D721Med (cell line): ENCODE data around the gene SP140L.
"Not testable (repeated sequence)": the region's sequence is repeated elsewhere in the genome, so short reads cannot be mapped to it uniquely, and the experiment has no call there.

Experiments used
- DNase-seq: peaks from one replicate; pipeline ENCODE4 v3.0.0; 2011; ENCODE audit warnings: low spot score; ENCODE audit not compliant: insufficient read length
- FAIRE-seq: peaks from 2 replicates; lab custom pipeline; 2011; peaks lifted over from hg19 to GRCh38; lab: Jason Lieb, UNC
- CTCF ChIP-seq: IDR thresholded peaks from 2 replicates; pipeline ENCODE4 v1.5.1; 2012; ENCODE audit warnings: mild to moderate bottlenecking, control low read depth; ENCODE audit not compliant: insufficient read depth; ENCODE audit errors: missing control alignments

The SP140L gene

GRCh38 chr2:230423851-230424458 is 97.0 kb downstream of the SP140L start:
- DNase-seq: no peak

GRCh38 chr2:230425377-230425776 is 98.4 kb downstream of the SP140L start:
- DNase-seq (no peak), FAIRE-seq (no peak)
- no peak for TF ChIP-seq CTCF

More at GRCh38 chr2:230423851-230424458, 97.0 kb downstream of the SP140L start:
- no peak for FAIRE-seq
- no peak for TF ChIP-seq CTCF

GRCh38 chr2:230429513-230429912 is 102.5 kb downstream of the SP140L start:
- no peak for TF ChIP-seq CTCF
- FAIRE-seq: no peak

GRCh38 chr2:230430957-230431910 is 104.2 kb downstream of the SP140L start:
- DNase-seq: no peak
- TF ChIP-seq CTCF: no peak
- FAIRE-seq: no peak

More at GRCh38 chr2:230429513-230429912, 102.5 kb downstream of the SP140L start:
- DNase-seq: no peak

- FAIRE-seq: no peak
- no peak for TF ChIP-seq CTCF
- no peak for DNase-seq
Measured at GRCh38 chr2:230434677-230435324, 107.8 kb downstream of the SP140L start.

GRCh38 chr2:230435431-230435830 is 108.4 kb downstream of the SP140L start:
- no peak for TF ChIP-seq CTCF
- no peak for DNase-seq
- FAIRE-seq: no peak

- not testable (repeated sequence) for FAIRE-seq, DNase-seq
Measured at GRCh38 chr2:230439121-230439520, 112.1 kb downstream of the SP140L start.
